ENCODE measurements around the gene NRM. TPM values are rescaled to one million over a fixed set of nuclear protein-coding genes. Genes with fewer than 3 reads are reported as not detected.

NRM gene
- total and polyA plus RNA-seq, 2 of the 13 experiments (the other 11 are each of a cell fraction or from before 2014, with no cell fraction given), result 12.5 to 16.0 TPM

DNA sequence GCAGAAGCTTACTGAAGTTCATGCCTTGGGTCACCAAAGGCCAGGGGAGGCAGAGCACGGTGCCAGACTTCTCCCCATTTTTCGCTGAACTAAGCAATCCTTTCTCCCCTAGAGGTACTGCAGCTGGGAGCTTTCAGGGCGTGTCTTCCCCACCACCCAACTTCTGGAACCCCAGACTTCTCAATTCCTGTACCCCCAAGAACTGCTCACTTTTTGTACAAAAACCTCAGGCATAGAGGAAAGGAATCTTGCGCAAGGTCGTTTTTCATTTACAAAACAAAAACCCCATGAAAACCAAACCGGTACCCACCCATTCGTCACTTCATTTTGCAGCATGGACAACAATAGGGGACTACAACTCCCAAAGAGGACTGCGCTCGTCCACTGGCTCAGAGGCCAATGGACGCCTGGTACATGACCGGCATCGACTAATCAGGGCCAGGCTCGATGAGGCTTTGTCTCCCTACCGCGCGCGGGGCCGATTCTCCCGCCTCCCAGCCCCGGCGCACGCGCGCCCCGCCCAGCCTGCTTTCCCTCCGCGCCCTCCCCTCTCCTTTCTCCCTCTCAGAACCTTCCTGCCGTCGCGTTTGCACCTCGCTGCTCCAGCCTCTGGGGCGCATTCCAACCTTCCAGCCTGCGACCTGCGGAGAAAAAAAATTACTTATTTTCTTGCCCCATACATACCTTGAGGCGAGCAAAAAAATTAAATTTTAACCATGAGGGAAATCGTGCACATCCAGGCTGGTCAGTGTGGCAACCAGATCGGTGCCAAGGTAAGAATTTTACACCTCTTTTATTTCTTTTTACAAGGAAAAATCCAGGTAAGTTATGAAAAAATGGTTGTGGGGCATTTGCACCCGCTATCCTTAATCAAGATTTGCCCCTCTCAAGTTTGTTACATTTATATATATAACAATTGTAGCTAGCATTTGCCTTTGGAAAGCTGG, 29.3 kb upstream of the NRM start, which contains the start of gene TUBB (continued):
- TF ChIP-seq FOXO1 (CRISPR knock-in tag; IDR thresholded peaks at IDR 0.05) (0 out of 2 replicates have a peak, but pooled peaks have one; percentile 20), SPEN (CRISPR knock-in tag; IDR thresholded peaks at IDR 0.05; ENCODE audit: low read depth) (peak; percentile 47; the same call in 1 of the 2 replicates), TMF1 (CRISPR knock-in tag; IDR thresholded peaks at IDR 0.05; ENCODE audit: low read depth) (no peak), ZBTB26 (CRISPR knock-in tag; IDR thresholded peaks at IDR 0.05; ENCODE audit: borderline replicate concordance) (peak; percentile 25; the same call in 1 of the 2 replicates), SMARCE1 (IDR thresholded peaks at IDR 0.05; ENCODE audit: borderline replicate concordance) (no peak), TBL1XR1 (IDR thresholded peaks at IDR 0.05; ENCODE audit: borderline replicate concordance, low read length, partially characterized antibody) (peak; percentile 15), ATF4 (CRISPR knock-in tag; IDR thresholded peaks at IDR 0.05) (no peak), FOXC1 (CRISPR knock-in tag; IDR thresholded peaks at IDR 0.05; ENCODE audit: borderline replicate concordance) (no peak; the same call in none of the 2 replicates), SALL1 (CRISPR knock-in tag; IDR thresholded peaks at IDR 0.05) (peak; percentile 69), RARA (CRISPR knock-in tag; IDR thresholded peaks at IDR 0.05) (peak; percentile 48), ZNF691 (CRISPR knock-in tag; IDR thresholded peaks at IDR 0.05; ENCODE audit: borderline replicate concordance, low read depth) (no peak), NRL (CRISPR knock-in tag; IDR thresholded peaks at IDR 0.05; ENCODE audit: borderline replicate concordance) (0 out of 2 replicates have a peak, but pooled peaks have one; percentile 32), IKZF1 (IDR thresholded peaks at IDR 0.05) (no peak), NFYB (CRISPR knock-in tag; IDR thresholded peaks at IDR 0.05) (peak; percentile 93), RCOR2 (CRISPR knock-in tag; IDR thresholded peaks at IDR 0.05) (no peak), KLF15 (CRISPR knock-in tag; IDR thresholded peaks at IDR 0.05; ENCODE audit: borderline replicate concordance) (no peak), CC2D1A (CRISPR knock-in tag; IDR thresholded peaks at IDR 0.05) (no peak), EED (CRISPR knock-in tag; IDR thresholded peaks at IDR 0.05) (peak; percentile 76; the same call in 1 of the 2 replicates), EEA1 (CRISPR knock-in tag; IDR thresholded peaks at IDR 0.05; ENCODE audit: borderline replicate concordance) (no peak), ZFP1 (CRISPR knock-in tag; IDR thresholded peaks at IDR 0.05) (no peak)
- TF ChIP-seq, protein P1, sequence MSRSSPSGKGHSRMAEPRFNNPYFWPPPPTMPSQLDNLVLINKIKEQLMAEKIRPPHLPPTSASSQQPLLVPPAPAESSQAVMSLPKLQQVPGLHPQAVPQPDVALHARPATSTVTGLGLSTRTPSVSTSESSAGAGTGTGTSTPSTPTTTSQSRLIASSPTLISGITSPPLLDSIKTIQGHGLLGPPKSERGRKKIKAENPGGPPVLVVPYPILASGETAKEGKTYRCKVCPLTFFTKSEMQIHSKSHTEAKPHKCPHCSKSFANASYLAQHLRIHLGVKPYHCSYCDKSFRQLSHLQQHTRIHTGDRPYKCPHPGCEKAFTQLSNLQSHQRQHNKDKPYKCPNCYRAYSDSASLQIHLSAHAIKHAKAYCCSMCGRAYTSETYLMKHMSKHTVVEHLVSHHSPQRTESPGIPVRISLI (CRISPR knock-in tag; IDR thresholded peaks at IDR 0.05; ENCODE audit: borderline replicate concordance), result 0 out of 2 replicates have a peak, but pooled peaks have one; percentile 25
- TF ChIP-seq, protein P2, sequence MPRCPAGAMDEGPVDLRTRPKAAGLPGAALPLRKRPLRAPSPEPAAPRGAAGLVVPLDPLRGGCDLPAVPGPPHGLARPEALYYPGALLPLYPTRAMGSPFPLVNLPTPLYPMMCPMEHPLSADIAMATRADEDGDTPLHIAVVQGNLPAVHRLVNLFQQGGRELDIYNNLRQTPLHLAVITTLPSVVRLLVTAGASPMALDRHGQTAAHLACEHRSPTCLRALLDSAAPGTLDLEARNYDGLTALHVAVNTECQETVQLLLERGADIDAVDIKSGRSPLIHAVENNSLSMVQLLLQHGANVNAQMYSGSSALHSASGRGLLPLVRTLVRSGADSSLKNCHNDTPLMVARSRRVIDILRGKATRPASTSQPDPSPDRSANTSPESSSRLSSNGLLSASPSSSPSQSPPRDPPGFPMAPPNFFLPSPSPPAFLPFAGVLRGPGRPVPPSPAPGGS (CRISPR knock-in tag; IDR thresholded peaks at IDR 0.05), result no peak; the same call in none of the 2 replicates
- TF ChIP-seq, protein P3, sequence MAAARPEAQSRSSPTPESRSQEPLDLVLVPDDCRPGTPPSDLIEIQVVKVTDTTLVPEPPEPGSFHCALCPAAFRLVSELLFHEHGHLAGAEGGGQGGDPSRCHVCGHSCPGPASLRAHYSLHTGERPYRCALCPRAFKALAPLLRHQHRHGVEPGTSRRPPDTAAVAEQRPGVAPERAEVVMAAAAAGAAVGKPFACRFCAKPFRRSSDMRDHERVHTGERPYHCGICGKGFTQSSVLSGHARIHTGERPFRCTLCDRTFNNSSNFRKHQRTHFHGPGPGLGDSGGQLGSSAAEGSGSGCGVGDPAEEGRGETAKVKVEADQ (CRISPR knock-in tag; IDR thresholded peaks at IDR 0.05; ENCODE audit: borderline replicate concordance), result no peak

Data from HepG2 (cell line).